H1 (cell line): ENCODE measurements around the gene P3H2. TPM values are rescaled to one million over a fixed set of nuclear protein-coding genes. Genes with fewer than 3 reads are reported as not detected.

Experiments
- CTCF ChIA-PET: fragments of 300-600 bp; sonication (Branson Sonifier 250); formaldehyde crosslinking; loops from one replicate; lab custom pipeline; 2021; ENCODE audit not compliant: partially characterized antibody; lab: Charles Lee
- POLR2A ChIA-PET: fragments of 300-600 bp; sonication (Branson Sonifier 250); formaldehyde crosslinking; loops from one replicate; lab custom pipeline; 2021; ENCODE audit warnings: inconsistent platforms; ENCODE audit not compliant: partially characterized antibody; lab: Charles Lee
- DNase-seq, 2 experiments: peaks; one replicate each; pipeline versions ENCODE4 v3.0.0 to v3.0.0-alpha.2; 2010 to 2022; ENCODE audit warnings: low spot score in 2 of 2, low read depth in 1 of 2, mixed read lengths in 1 of 2
- FAIRE-seq: peaks from 2 replicates; lab custom pipeline; 2011; peaks lifted over from hg19 to GRCh38; lab: Jason Lieb, UNC
- H2AFZ ChIP-seq: 2 replicates; pipeline ENCODE4 v1.8.1; 2012; ENCODE audit warnings: low read length, inconsistent platforms
- H2AK5ac ChIP-seq: 2 replicates; pipeline ENCODE4 v1.6.1; 2013; ENCODE audit warnings: low read depth, low read length
- H2BK120ac ChIP-seq: replicated peaks from 2 replicates; pipeline ENCODE3; 2013; ENCODE audit warnings: low read depth, low read length, inconsistent platforms
- H2BK12ac ChIP-seq: 2 replicates; pipeline ENCODE4 v1.6.1; 2013; ENCODE audit warnings: low read depth, low read length
- H2BK15ac ChIP-seq: 2 replicates; pipeline ENCODE4 v1.6.1; 2013; ENCODE audit warnings: low read length
- H2BK20ac ChIP-seq: 2 replicates; pipeline ENCODE4 v1.6.1; 2013; ENCODE audit warnings: low read length
- H2BK5ac ChIP-seq: 2 replicates; pipeline ENCODE4 v1.6.1; 2013; ENCODE audit warnings: low read depth, low read length
- H3K14ac ChIP-seq: 2 replicates; pipeline ENCODE4 v1.6.1; 2013; ENCODE audit warnings: inconsistent platforms; ENCODE audit not compliant: insufficient read length
- H3K18ac ChIP-seq: 2 replicates; pipeline ENCODE4 v1.6.1; 2013; ENCODE audit warnings: low read length; ENCODE audit errors: extremely low read depth
- H3K23ac ChIP-seq: 2 replicates; pipeline ENCODE4 v1.6.1; 2013; ENCODE audit warnings: inconsistent platforms; ENCODE audit not compliant: insufficient read length
- H3K23me2 ChIP-seq: 2 replicates; pipeline ENCODE4 v1.6.1; 2013; ENCODE audit warnings: low read depth, low read length
- H3K27ac ChIP-seq: 2 replicates; pipeline ENCODE4 v1.6.1; 2011; ENCODE audit warnings: low read depth, low read length, inconsistent platforms
- H3K27me3 ChIP-seq, 4 experiments: replicated peaks in 1 of 4; 1 replicate in 1 of 4; 2 replicates in 3 of 4; pipeline versions ENCODE4 v1.6.1 to v1.8.1; 2011 to 2013; ENCODE audit warnings: low read length in 3 of 4, mild to moderate bottlenecking in 3 of 4, inconsistent platforms in 2 of 4, mixed read lengths in 2 of 4, moderate library complexity in 1 of 4; ENCODE audit not compliant: control insufficient read depth in 3 of 4, insufficient read depth in 3 of 4; ENCODE audit errors: extremely low read depth in 1 of 4
- H3K36me3 ChIP-seq, 4 experiments: 2 replicates each; pipeline versions ENCODE4 v1.6.1 to v1.8.1; 2011 to 2013; ENCODE audit warnings: mild to moderate bottlenecking in 4 of 4, low read length in 3 of 4, moderate library complexity in 2 of 4, control low read depth in 1 of 4, inconsistent platforms in 1 of 4; ENCODE audit not compliant: insufficient read depth in 4 of 4, control insufficient read depth in 2 of 4
- H3K4ac ChIP-seq: replicated peaks from 2 replicates; pipeline ENCODE3; 2013; ENCODE audit warnings: low read length, low read depth, mixed read lengths, inconsistent platforms; ENCODE audit not compliant: insufficient read length
- H3K4me1 ChIP-seq, 4 experiments: replicated peaks in 1 of 4; 1 replicate in 1 of 4; 2 replicates in 3 of 4; pipeline versions ENCODE4 v1.6.1 to v1.8.1; 2011 to 2013; ENCODE audit warnings: low read length in 3 of 4, inconsistent platforms in 2 of 4, mixed read lengths in 1 of 4; ENCODE audit not compliant: insufficient read depth in 4 of 4, control insufficient read depth in 3 of 4
- H3K4me2 ChIP-seq, 2 experiments: 2 replicates each; pipeline versions ENCODE4 v1.6.1 to v1.8.1; 2011 to 2013; ENCODE audit warnings: low read depth in 2 of 2, low read length in 2 of 2, control low read depth in 1 of 2, inconsistent platforms in 1 of 2, mild to moderate bottlenecking in 1 of 2; ENCODE audit not compliant: insufficient read depth in 1 of 2
- H3K4me3 ChIP-seq, 4 experiments: fragments of 200-600, 300-600 bp in 1 of 4; sonication (generic), shearing (Covaris generic), sonication (Bioruptor Twin) in 1 of 4; 2 replicates each; pipeline versions ENCODE4 v1.5.1 to v1.8.1; 2011 to 2016; ENCODE audit warnings: low read length in 4 of 4, low read depth in 3 of 4, control low read depth in 2 of 4, inconsistent platforms in 2 of 4, mild to moderate bottlenecking in 2 of 4, mixed read lengths in 1 of 4, moderate library complexity in 1 of 4; ENCODE audit not compliant: insufficient read depth in 2 of 4; ENCODE audit errors: extremely low read depth in 1 of 4
- H3K56ac ChIP-seq: replicated peaks from 2 replicates; pipeline ENCODE3; 2013; ENCODE audit warnings: low read depth, mild to moderate bottlenecking, mixed read lengths, low read length, inconsistent platforms; ENCODE audit not compliant: insufficient read length
- H3K79me1 ChIP-seq: 2 replicates; pipeline ENCODE4 v1.6.1; 2013; ENCODE audit warnings: low read depth, low read length, control low read depth
- H3K79me2 ChIP-seq, 2 experiments: 2 replicates each; pipeline versions ENCODE4 v1.6.1 to v1.8.1; 2012 to 2013; ENCODE audit warnings: low read length in 2 of 2, mild to moderate bottlenecking in 2 of 2, inconsistent platforms in 1 of 2; ENCODE audit not compliant: insufficient read depth in 2 of 2, control insufficient read depth in 1 of 2
- H3K9ac ChIP-seq, 4 experiments: replicated peaks in 1 of 4; 1 replicate in 1 of 4; 2 replicates in 3 of 4; pipeline versions ENCODE4 v1.6.1 to v1.8.1; 2011 to 2013; ENCODE audit warnings: low read depth in 3 of 4, low read length in 3 of 4, control low read depth in 2 of 4, mild to moderate bottlenecking in 2 of 4, moderate library complexity in 2 of 4, inconsistent platforms in 1 of 4; ENCODE audit errors: extremely low read depth in 1 of 4
- H3K9me3 ChIP-seq, 2 experiments: 2 replicates each; pipeline versions ENCODE4 v1.6.1 to v1.8.1; 2012 to 2013; ENCODE audit warnings: mild to moderate bottlenecking in 2 of 2, moderate library complexity in 2 of 2, control low read depth in 1 of 2, inconsistent platforms in 1 of 2, low read depth in 1 of 2, low read length in 1 of 2, mixed read lengths in 1 of 2; ENCODE audit not compliant: insufficient read depth in 2 of 2
- H4K20me1 ChIP-seq, 2 experiments: replicated peaks in 1 of 2; 2 replicates each; pipeline versions ENCODE3 to v1.8.1; 2011 to 2013; ENCODE audit warnings: inconsistent platforms in 2 of 2, low read length in 2 of 2, mild to moderate bottlenecking in 1 of 2; ENCODE audit not compliant: insufficient read depth in 2 of 2, control insufficient read depth in 1 of 2
- H4K5ac ChIP-seq: 2 replicates; pipeline ENCODE4 v1.6.1; 2013; ENCODE audit warnings: low read length, low read depth, mixed read lengths, inconsistent platforms; ENCODE audit not compliant: insufficient read length
- H4K8ac ChIP-seq: 2 replicates; pipeline ENCODE4 v1.8.0; 2013; ENCODE audit warnings: mild to moderate bottlenecking, moderate library complexity, low read length, inconsistent platforms; ENCODE audit not compliant: insufficient read depth; ENCODE audit errors: extremely low read depth
- H4K91ac ChIP-seq: replicated peaks from 2 replicates; pipeline ENCODE3; 2013; ENCODE audit warnings: low read length, mixed read lengths, inconsistent platforms; ENCODE audit not compliant: insufficient read length
- ASH2L ChIP-seq: fragments of 200-600, 300-600 bp; sonication (generic); IDR thresholded peaks from one replicate; pipeline ENCODE4 v1.7.1; 2017; ENCODE audit warnings: low read length
- CBX8 ChIP-seq: fragments of 300-800, 300-1000 bp; sonication (generic); IDR thresholded peaks from 2 replicates; pipeline ENCODE4 v1.7.1; 2016; ENCODE audit warnings: low read depth, low read length, borderline replicate concordance
- CREB1 ChIP-seq: IDR thresholded peaks from 2 replicates; pipeline ENCODE4 v1.6.1; 2012; ENCODE audit warnings: inconsistent platforms
- EP300 ChIP-seq, 2 experiments: IDR thresholded peaks; 1 replicate in 1 of 2; 2 replicates in 1 of 2; pipeline ENCODE4 v1.6.1; 2011 to 2012; ENCODE audit warnings: low read depth in 2 of 2, low read length in 2 of 2, mild to moderate bottlenecking in 2 of 2, borderline replicate concordance in 1 of 2, inconsistent platforms in 1 of 2, moderate library complexity in 1 of 2
- HDAC6 ChIP-seq: IDR thresholded peaks from one replicate; pipeline ENCODE4 v1.7.1; 2012; ENCODE audit warnings: low read depth, mild to moderate bottlenecking, inconsistent platforms, low read length, moderate library complexity
- KDM4A ChIP-seq: IDR thresholded peaks from one replicate; pipeline ENCODE4 v1.7.1; 2012; ENCODE audit warnings: low read depth, mild to moderate bottlenecking, moderate library complexity, low read length, inconsistent platforms; ENCODE audit not compliant: severe bottlenecking
- NANOG ChIP-seq: IDR thresholded peaks from 2 replicates; pipeline ENCODE4 v1.6.1; 2011; ENCODE audit warnings: low read length, low read depth, mild to moderate bottlenecking, inconsistent platforms; ENCODE audit not compliant: insufficient read depth, poor library complexity, severe bottlenecking
- NRF1 ChIP-seq: IDR thresholded peaks from 2 replicates; pipeline ENCODE4 v1.6.1; 2011; ENCODE audit warnings: mild to moderate bottlenecking, low read depth, low read length, improper control_type of control experiment
- SIX5 ChIP-seq: IDR thresholded peaks from 2 replicates; pipeline ENCODE4 v1.6.1; 2011; ENCODE audit warnings: mild to moderate bottlenecking, low read depth, low read length
- SUZ12 ChIP-seq: fragments of 200-600 bp; sonication (generic); IDR thresholded peaks from 2 replicates; pipeline ENCODE4 v1.6.1; 2012; ENCODE audit warnings: mild to moderate bottlenecking, inconsistent platforms, low read length, moderate library complexity, mixed read lengths
- WGBS, 2 experiments: shearing (Covaris generic) in 1 of 2; methylation state at CpG; one replicate each; pipeline versions ENCODE4 v1.1.6 to v1.1.7; 2013 to 2015; ENCODE audit warnings: low lambda C conversion rate in 2 of 2, mixed read lengths in 2 of 2, inconsistent platforms in 1 of 2, low coverage in 1 of 2, missing lambda C conversion rate in 1 of 2; ENCODE audit not compliant: insufficient replicate concordance in 2 of 2, insufficient coverage in 1 of 2, insufficient read length in 1 of 2; ENCODE audit errors: extremely low coverage in 1 of 2, missing lambda C conversion rate in 1 of 2; 5-methylcytosine and 5-hydroxymethylcytosine counted together
- polyA plus RNA-seq, 7 experiments: library from polyadenylated mRNA; depleted of rRNA in 3 of 7; stranded (reverse) in 5 of 7; unstranded in 2 of 7; fragments of >200 nt in 5 of 7; fragments of 200-250 nt in 2 of 7; gene quantifications; 1 replicate in 5 of 7; 2 replicates in 1 of 7; 4 replicates in 1 of 7; pipeline versions ENCODE4 v1.2.1 to v1.2.3, GENCODE V29; 2011 to 2013; ENCODE audit warnings: missing spikeins in 2 of 7, mixed read lengths in 2 of 7
- total RNA-seq: library from RNA; stranded (reverse); fragmentation: NEBNext Ultra II Directional; extraction: Animal tissue kit (Norgen Biotek cat#: 25700); gene quantifications from 2 replicates; pipeline ENCODE4 v1.2.1, GENCODE V29; 2021
- TF ChIP-seq, protein P1 (sequence below), 3 experiments: IDR thresholded peaks; 1 replicate in 2 of 3; 2 replicates in 1 of 3; pipeline versions ENCODE4 v1.5.1 to v1.6.1; 2011; ENCODE audit warnings: low read length in 3 of 3, mild to moderate bottlenecking in 3 of 3, inconsistent platforms in 2 of 3, low read depth in 1 of 3, moderate library complexity in 1 of 3; ENCODE audit not compliant: insufficient read depth in 1 of 3; ENCODE audit errors: control extremely low read depth in 1 of 3

Gene P3H2
- total and polyA plus RNA-seq, 2 of the 8 experiments (the other 6 are each of a cell fraction or from before 2014, with no cell fraction given): 40.5 to 60.4 TPM

DNA sequence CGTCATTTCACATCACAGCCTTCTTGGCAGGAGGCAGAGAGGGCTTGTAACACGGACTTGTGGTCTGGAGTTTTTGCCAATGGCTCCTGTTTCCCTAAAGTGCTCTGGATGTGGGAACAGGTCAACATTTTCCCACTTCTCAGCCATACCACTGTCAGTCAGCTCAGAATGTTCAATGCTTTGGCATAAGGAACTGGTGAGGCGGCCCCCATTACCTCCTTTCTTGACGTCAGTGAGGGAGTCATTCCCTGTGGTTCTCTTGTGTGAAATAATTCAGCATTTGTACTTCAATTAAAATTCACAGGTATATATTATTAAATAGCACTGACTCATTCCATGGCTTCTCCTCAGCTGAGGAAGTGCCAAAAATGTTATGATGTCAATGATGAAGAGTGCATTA is 167.1 kb downstream of the P3H2 start:
- CTCF ChIA-PET: interaction anchor here (0.5 to 1.6 kb wide), 5 partner anchors 134 to 681 kb away, joined by 3 to 8 read pairs (median 3); no protein-coding TSS in a partner anchor
- Histone ChIP-seq H4K20me1 (no peaks in the 10 kb centered on the region), H3K36me3 (peaks cover 0 to 4% (median 1%) of the 10 kb centered on the region in 4 experiments; a peak in 1 of 8 replicates), H2AFZ (no peak overlapping the region), H2BK15ac (no peak overlapping the region), H2BK120ac (no peak overlapping the region), H3K56ac (no peak overlapping the region), H3K4me1 (no peaks in the 10 kb centered on the region), H2BK20ac (no peak overlapping the region), H3K27ac (no peak overlapping the region), H2AK5ac (no peak overlapping the region), H3K79me2 (no peaks in the 10 kb centered on the region), H3K4me2 (no peak overlapping the region), H4K8ac (no peak overlapping the region), H4K5ac (no peak overlapping the region), H3K18ac (no peak overlapping the region), H3K23ac (no peak overlapping the region), H3K27me3 (no peaks in the 10 kb centered on the region), H3K79me1 (no peaks in the 10 kb centered on the region), H2BK5ac (no peak overlapping the region), H3K9me3 (no peaks in the 10 kb centered on the region), H3K4me3 (no peak overlapping the region), H3K14ac (no peak overlapping the region), H2BK12ac (no peak overlapping the region), H3K9ac (no peak overlapping the region; a peak in 1 of 7 replicates), H4K91ac (no peak overlapping the region), H3K23me2 (no peaks in the 10 kb centered on the region; the same call in 1 of the 2 replicates), H3K4ac (no peak overlapping the region)
- no peak for DNase-seq
- 86% methylated on average over 4 of the region's 4 CpGs; no CpG with 5 or more reads in 1 of the 2 experiments for WGBS, 2 experiments
- POLR2A ChIA-PET: no interaction called here
- no peak for FAIRE-seq
- TF ChIP-seq CBX8: no peak
- TF ChIP-seq ASH2L: no peak
- no peak for TF ChIP-seq SUZ12
- TF ChIP-seq, protein P1, sequence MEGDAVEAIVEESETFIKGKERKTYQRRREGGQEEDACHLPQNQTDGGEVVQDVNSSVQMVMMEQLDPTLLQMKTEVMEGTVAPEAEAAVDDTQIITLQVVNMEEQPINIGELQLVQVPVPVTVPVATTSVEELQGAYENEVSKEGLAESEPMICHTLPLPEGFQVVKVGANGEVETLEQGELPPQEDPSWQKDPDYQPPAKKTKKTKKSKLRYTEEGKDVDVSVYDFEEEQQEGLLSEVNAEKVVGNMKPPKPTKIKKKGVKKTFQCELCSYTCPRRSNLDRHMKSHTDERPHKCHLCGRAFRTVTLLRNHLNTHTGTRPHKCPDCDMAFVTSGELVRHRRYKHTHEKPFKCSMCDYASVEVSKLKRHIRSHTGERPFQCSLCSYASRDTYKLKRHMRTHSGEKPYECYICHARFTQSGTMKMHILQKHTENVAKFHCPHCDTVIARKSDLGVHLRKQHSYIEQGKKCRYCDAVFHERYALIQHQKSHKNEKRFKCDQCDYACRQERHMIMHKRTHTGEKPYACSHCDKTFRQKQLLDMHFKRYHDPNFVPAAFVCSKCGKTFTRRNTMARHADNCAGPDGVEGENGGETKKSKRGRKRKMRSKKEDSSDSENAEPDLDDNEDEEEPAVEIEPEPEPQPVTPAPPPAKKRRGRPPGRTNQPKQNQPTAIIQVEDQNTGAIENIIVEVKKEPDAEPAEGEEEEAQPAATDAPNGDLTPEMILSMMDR (IDR thresholded peaks at IDR 0.05; ENCODE audit: control extremely low read depth in 1 of 3, insufficient read depth in 1 of 3, low read depth in 1 of 3, low read length in 3 of 3): no peak
- TF ChIP-seq NRF1: no peak
- TF ChIP-seq EP300 (IDR thresholded peaks at IDR 0.05; ENCODE audit: borderline replicate concordance in 1 of 2, low read depth in 2 of 2, low read length in 2 of 2): no peak
- no peak for TF ChIP-seq NANOG
- no peak for TF ChIP-seq SIX5
- no peak for TF ChIP-seq HDAC6
- no peak for TF ChIP-seq KDM4A
- TF ChIP-seq CREB1: no peak
